Endothelial cell of umbilical vein (primary cell): ENCODE data around the gene SLC2A6. TPM values are rescaled to one million over a fixed set of nuclear protein-coding genes. Genes with fewer than 3 reads are reported as not detected.

ENCODE experiments used
- BruUV-seq: library from RNA; stranded (reverse); fragments of 400-500 nt; replicated peaks from 2 replicates; lab custom pipeline; 2021; lab: Mats Ljungman, UMichigan
- CTCF ChIA-PET: fragments of 300-600, 350-600 bp; sonication (Branson Sonifier 250); formaldehyde crosslinking; loops from one replicate; lab custom pipeline; 2021; ENCODE audit warnings: antibody characterized with exemption, inconsistent platforms; lab: Charles Lee
- POLR2A ChIA-PET: fragments of 300-600, 350-600 bp; sonication (Branson Sonifier 250); formaldehyde crosslinking; loops from one replicate; lab custom pipeline; 2021; ENCODE audit warnings: antibody characterized with exemption, inconsistent platforms; lab: Charles Lee
- DNase-seq: peaks from one replicate; pipeline ENCODE4 v3.0.0-alpha.2; 2011; ENCODE audit warnings: low read depth, low spot score
- FAIRE-seq: peaks from 2 replicates; lab custom pipeline; 2011; peaks lifted over from hg19 to GRCh38; lab: Jason Lieb, UNC
- H2AFZ ChIP-seq: 2 replicates; pipeline ENCODE4 v1.6.0; 2012; ENCODE audit warnings: low read depth, low read length, control low read depth, inconsistent platforms
- H3K27ac ChIP-seq: 2 replicates; pipeline ENCODE4 v1.5.1; 2011; ENCODE audit warnings: low read depth, mild to moderate bottlenecking, control low read depth, low read length, moderate library complexity; ENCODE audit not compliant: insufficient read depth
- H3K27me3 ChIP-seq, 2 experiments: 2 replicates each; pipeline versions ENCODE4 v1.6.0 to v1.6.1; 2011; ENCODE audit warnings: low read length in 2 of 2, mixed read lengths in 1 of 2; ENCODE audit not compliant: control insufficient read depth in 2 of 2, insufficient read depth in 2 of 2
- H3K36me3 ChIP-seq, 2 experiments: 2 replicates in 1 of 2; 3 replicates in 1 of 2; pipeline ENCODE4 v1.5.1; 2011; ENCODE audit warnings: low read length in 2 of 2, mild to moderate bottlenecking in 1 of 2, moderate library complexity in 1 of 2; ENCODE audit not compliant: control insufficient read depth in 2 of 2, insufficient read depth in 2 of 2; ENCODE audit errors: extremely low read depth in 1 of 2
- H3K4me1 ChIP-seq: 3 replicates; pipeline ENCODE4 v1.5.1; 2011; ENCODE audit warnings: mild to moderate bottlenecking, low read length; ENCODE audit not compliant: control insufficient read depth, insufficient read depth; ENCODE audit errors: extremely low read depth
- H3K4me2 ChIP-seq: 2 replicates; pipeline ENCODE4 v1.6.1; 2011; ENCODE audit warnings: low read length, control low read depth, mixed read lengths; ENCODE audit not compliant: insufficient read depth
- H3K4me3 ChIP-seq, 3 experiments: fragments of 200-600 bp in 1 of 3; sonication (generic), shearing (Covaris generic) in 1 of 3; replicated peaks in 1 of 3; 2 replicates each; pipeline ENCODE4 v1.5.1; 2011 to 2016; ENCODE audit warnings: control low read depth in 3 of 3, low read length in 3 of 3, mild to moderate bottlenecking in 2 of 3, inconsistent platforms in 1 of 3, low read depth in 1 of 3, moderate library complexity in 1 of 3; ENCODE audit not compliant: insufficient read depth in 1 of 3
- H3K79me2 ChIP-seq: 2 replicates; pipeline ENCODE4 v1.6.0; 2012; ENCODE audit warnings: low read length, inconsistent platforms; ENCODE audit not compliant: control insufficient read depth, insufficient read depth
- H3K9ac ChIP-seq: replicated peaks from 2 replicates; pipeline ENCODE3; 2011; ENCODE audit warnings: low read length, control low read depth; ENCODE audit not compliant: insufficient read depth; ENCODE audit errors: extremely low read depth
- H3K9me1 ChIP-seq: replicated peaks from 3 replicates; pipeline ENCODE4 v1.6.0; 2011; ENCODE audit warnings: mild to moderate bottlenecking, low read length; ENCODE audit not compliant: control insufficient read depth, insufficient read depth; ENCODE audit errors: extremely low read depth
- H3K9me3 ChIP-seq: replicated peaks from 2 replicates; pipeline ENCODE4 v1.5.1; 2012; ENCODE audit warnings: low read length, inconsistent platforms; ENCODE audit not compliant: control insufficient read depth, insufficient read depth
- H4K20me1 ChIP-seq: replicated peaks from 2 replicates; pipeline ENCODE3; 2011; ENCODE audit warnings: mild to moderate bottlenecking, low read length; ENCODE audit not compliant: control insufficient read depth, insufficient read depth; ENCODE audit errors: extremely low read depth
- EZH2 ChIP-seq: IDR thresholded peaks from 2 replicates; pipeline ENCODE4 v1.6.1; 2012; ENCODE audit warnings: borderline replicate concordance, low read depth, mild to moderate bottlenecking, moderate library complexity, low read length, inconsistent platforms; ENCODE audit not compliant: severe bottlenecking
- FOS ChIP-seq: IDR thresholded peaks from 2 replicates; pipeline ENCODE4 v1.6.1; 2011; ENCODE audit warnings: mild to moderate bottlenecking, low read length, moderate library complexity, borderline replicate concordance; ENCODE audit not compliant: insufficient read depth
- GATA2 ChIP-seq: IDR thresholded peaks from 2 replicates; pipeline ENCODE4 v1.7.0; 2011; ENCODE audit warnings: low read depth, mild to moderate bottlenecking, moderate library complexity, mixed read lengths, low read length; ENCODE audit not compliant: insufficient read length, insufficient read depth
- JUN ChIP-seq: IDR thresholded peaks from 2 replicates; pipeline ENCODE4 v1.6.1; 2011; ENCODE audit warnings: borderline replicate concordance, low read depth; ENCODE audit not compliant: insufficient read length, insufficient read depth
- MYC ChIP-seq: IDR thresholded peaks from one replicate; pipeline ENCODE4 v1.6.1; 2011; ENCODE audit warnings: mild to moderate bottlenecking, low read depth, low read length
- POLR2A ChIP-seq: IDR thresholded peaks from 2 replicates; pipeline ENCODE4 v1.6.1; 2012; ENCODE audit warnings: low read depth, mild to moderate bottlenecking, control low read depth, low read length
- POLR2AphosphoS5 ChIP-seq: IDR thresholded peaks from 2 replicates; pipeline ENCODE4 v1.6.1; 2012; ENCODE audit warnings: low read depth, mild to moderate bottlenecking, control low read depth, low read length, moderate library complexity; ENCODE audit not compliant: insufficient read depth
- dilution Hi-C: fragments of 300-500 bp; cut with MboI; formaldehyde crosslinking; loops from one replicate; pipeline ENCODE4 v1.15.0; 2019; ENCODE audit warnings: low sequenced_read_pairs; ENCODE audit not compliant: extremely low pct_ligation_motif_present
- intact Hi-C: fragments of 100-400 bp; cut with micrococcal nuclease; formaldehyde crosslinking; loops from one replicate; pipeline ENCODE4 v1.10.0; 2022
- polyA plus RNA-seq, 4 experiments: library from polyadenylated mRNA; depleted of rRNA in 3 of 4; stranded (reverse) in 3 of 4; unstranded in 1 of 4; fragments of >200 nt; gene quantifications; 2 replicates each; pipeline versions ENCODE4 v1.2.1 to v1.2.3, GENCODE V29; 2011 to 2012; ENCODE audit warnings: missing spikeins in 1 of 4
- total RNA-seq: library from RNA; stranded (reverse); gene quantifications from 2 replicates; pipeline ENCODE4 v1.2.3, GENCODE V29; 2021
- TF ChIP-seq, protein P1 (sequence below), 2 donors: IDR thresholded peaks; 1 replicate in 1 of 2; 2 replicates in 1 of 2; pipeline ENCODE4 v1.5.1; 2011; ENCODE audit warnings: low read length in 2 of 2, mild to moderate bottlenecking in 2 of 2, moderate library complexity in 2 of 2, control low read depth in 1 of 2, inconsistent platforms in 1 of 2, low read depth in 1 of 2; ENCODE audit not compliant: insufficient read depth in 1 of 2; ENCODE audit errors: extremely low read depth in 1 of 2
- TF ChIP-seq, protein P2 (sequence below): IDR thresholded peaks from 2 replicates; pipeline ENCODE4 v1.6.1; 2011; ENCODE audit not compliant: insufficient read depth, insufficient read length

Gene SLC2A6
- total and polyA plus RNA-seq, 2 donors (not counting 3 experiments of a cell fraction or from before 2014, with no cell fraction given) = 35.7 to 39.6 TPM

DNA sequence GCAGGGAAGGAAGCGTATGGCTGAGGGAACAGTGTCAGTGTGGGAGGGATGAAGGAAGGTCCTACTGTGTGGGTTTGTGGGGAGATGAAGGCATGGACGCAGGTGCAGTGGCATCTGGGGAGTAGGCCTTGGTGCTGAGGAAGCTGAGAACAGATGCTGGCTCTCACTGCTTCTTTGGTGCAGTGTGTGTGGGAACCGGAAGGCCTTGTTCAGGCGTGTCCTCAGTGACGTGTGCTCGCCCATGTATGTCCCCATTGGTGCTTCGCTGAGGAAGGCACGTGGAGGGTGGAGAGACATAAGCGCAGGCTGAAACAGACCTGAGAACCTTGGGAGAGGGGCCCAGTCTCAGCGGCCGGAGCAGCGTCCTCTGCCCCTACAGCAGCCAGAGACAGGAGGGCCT is 38.0 kb downstream of the SLC2A6 start:
- Histone ChIP-seq H3K9ac (no peak overlapping the region), H3K79me2 (no peaks in the 10 kb centered on the region), H3K4me3 (no peak overlapping the region), H3K4me1 (no peaks in the 10 kb centered on the region), H3K4me2 (no peak overlapping the region), H3K9me3 (no peaks in the 10 kb centered on the region), H4K20me1 (no peaks in the 10 kb centered on the region), H3K27me3 (no peaks in the 10 kb centered on the region), H3K9me1 (no peaks in the 10 kb centered on the region), H3K36me3 (no peaks in the 10 kb centered on the region), H2AFZ (no peak overlapping the region), H3K27ac (no peak overlapping the region)
- DNase-seq (no peak), FAIRE-seq (no peak)
- CTCF ChIA-PET = no interaction called here
- no TSS peak for BruUV-seq
- TF ChIP-seq GATA2 (no peak), JUN (no peak), MYC (no peak), POLR2A (no peak), FOS (no peak), EZH2 (no peak), POLR2AphosphoS5 (no peak)
- TF ChIP-seq, protein P1, sequence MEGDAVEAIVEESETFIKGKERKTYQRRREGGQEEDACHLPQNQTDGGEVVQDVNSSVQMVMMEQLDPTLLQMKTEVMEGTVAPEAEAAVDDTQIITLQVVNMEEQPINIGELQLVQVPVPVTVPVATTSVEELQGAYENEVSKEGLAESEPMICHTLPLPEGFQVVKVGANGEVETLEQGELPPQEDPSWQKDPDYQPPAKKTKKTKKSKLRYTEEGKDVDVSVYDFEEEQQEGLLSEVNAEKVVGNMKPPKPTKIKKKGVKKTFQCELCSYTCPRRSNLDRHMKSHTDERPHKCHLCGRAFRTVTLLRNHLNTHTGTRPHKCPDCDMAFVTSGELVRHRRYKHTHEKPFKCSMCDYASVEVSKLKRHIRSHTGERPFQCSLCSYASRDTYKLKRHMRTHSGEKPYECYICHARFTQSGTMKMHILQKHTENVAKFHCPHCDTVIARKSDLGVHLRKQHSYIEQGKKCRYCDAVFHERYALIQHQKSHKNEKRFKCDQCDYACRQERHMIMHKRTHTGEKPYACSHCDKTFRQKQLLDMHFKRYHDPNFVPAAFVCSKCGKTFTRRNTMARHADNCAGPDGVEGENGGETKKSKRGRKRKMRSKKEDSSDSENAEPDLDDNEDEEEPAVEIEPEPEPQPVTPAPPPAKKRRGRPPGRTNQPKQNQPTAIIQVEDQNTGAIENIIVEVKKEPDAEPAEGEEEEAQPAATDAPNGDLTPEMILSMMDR (IDR thresholded peaks at IDR 0.05; ENCODE audit: extremely low read depth in 1 of 2, insufficient read depth in 1 of 2, low read depth in 1 of 2, low read length in 2 of 2) = no peak
- TF ChIP-seq, protein P2, sequence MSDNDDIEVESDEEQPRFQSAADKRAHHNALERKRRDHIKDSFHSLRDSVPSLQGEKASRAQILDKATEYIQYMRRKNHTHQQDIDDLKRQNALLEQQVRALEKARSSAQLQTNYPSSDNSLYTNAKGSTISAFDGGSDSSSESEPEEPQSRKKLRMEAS = no peak
- dilution Hi-C loops (no loop called here), intact Hi-C loops (no loop called here)
- POLR2A ChIA-PET = no interaction called here
